Right lobe of liver (tissue), 6 donors: ENCODE measurements around the gene USP7. TPM values are rescaled to one million over a fixed set of nuclear protein-coding genes. Genes with fewer than 3 reads are reported as not detected.
"Not testable (repeated sequence)": the region's sequence is repeated elsewhere in the genome, so short reads cannot be mapped to it uniquely, and the experiment has no call there.

Source experiments
- ATAC-seq, 4 donors: fragments of 200-7000 bp; cut with Tn5 transposase; one replicate each; pipeline ENCODE4 v1.9.1; 2020; ENCODE audit warnings: mild to moderate bottlenecking in 4 of 4, moderate library complexity in 4 of 4
- DNase-seq, 3 donors: peaks; one replicate each; pipeline ENCODE4 v3.0.0-alpha.2; 2020
- H3K27ac ChIP-seq, 3 donors: fragments of 200-600 bp; one replicate each; pipeline ENCODE4 v1.8.0; 2022
- H3K27me3 ChIP-seq, 2 donors: fragments of 200-600 bp; one replicate each; pipeline ENCODE4 v1.8.0; 2022
- H3K36me3 ChIP-seq, 4 donors: fragments of 200-600 bp; sonication (generic) in 1 of 4; one replicate each; pipeline versions ENCODE4 v1.5.1 to v1.8.0; 2017 to 2022; ENCODE audit warnings: control low read depth in 1 of 4
- H3K4me1 ChIP-seq, 4 donors: fragments of 200-600 bp; sonication (generic) in 1 of 4; one replicate each; pipeline versions ENCODE4 v1.5.1 to v1.8.0; 2017 to 2022; ENCODE audit warnings: control low read depth in 1 of 4
- H3K4me3 ChIP-seq, 3 donors: fragments of 200-600 bp; one replicate each; pipeline ENCODE4 v1.8.0; 2022
- H3K9me3 ChIP-seq, 4 donors: fragments of 200-600 bp; sonication (generic) in 1 of 4; one replicate each; pipeline versions ENCODE4 v1.5.1 to v1.8.0; 2017 to 2022; ENCODE audit warnings: control low read depth in 1 of 4
- POLR2A ChIP-seq: fragments of 450-650 bp; IDR thresholded peaks from one replicate; pipeline ENCODE4 v1.6.1; 2017; ENCODE audit warnings: antibody characterized with exemption, mild to moderate bottlenecking
- WGBS: methylation state at CpG from one replicate; pipeline ENCODE4 v1.1.6; 2018; ENCODE audit warnings: low coverage, low lambda C conversion rate; ENCODE audit not compliant: insufficient coverage; ENCODE audit errors: missing lambda C conversion rate; 5-methylcytosine and 5-hydroxymethylcytosine counted together
- intact Hi-C, 2 donors: fragments of 100-400 bp; cut with DNase I; formaldehyde crosslinking; loops; one replicate each; pipeline versions ENCODE4 v1.11.2 to v1.14.1; 2022
- total RNA-seq, 6 experiments: library from RNA; depleted of rRNA in 2 of 6; stranded (reverse); fragments of >200 nt in 2 of 6; fragmentation: NEBNext Ultra II Directional in 3 of 6; extraction: Animal tissue kit (Norgen Biotek cat#: 25700) in 3 of 6; gene quantifications; one replicate each; pipeline versions ENCODE4 v1.1.0 to v1.2.4, GENCODE V29; 2016 to 2023
- TF ChIP-seq, protein P1 (sequence below), 4 donors: fragments of 200-600 bp in 3 of 4; fragments of 450-650 bp in 1 of 4; IDR thresholded peaks; one replicate each; pipeline versions ENCODE4 v1.5.1 to v1.8.0; 2016 to 2022; ENCODE audit warnings: antibody characterized with exemption in 4 of 4, mild to moderate bottlenecking in 2 of 4
- donor health status: DM: no; HTN: yes; CAD: no.
- donor health status: DM: no; HTN: no; CAD: no.
- donor health status: DM: no; HTN: no; CAD: no.
- donor health status: DM: no; HTN: yes; CAD: no.
- donor health status: DM: no; HTN: yes; CAD: no.

USP7 gene
- total RNA-seq, 6 experiments from 2014 or later = 46.8 to 55.8 (median 49.1) TPM

DNA sequence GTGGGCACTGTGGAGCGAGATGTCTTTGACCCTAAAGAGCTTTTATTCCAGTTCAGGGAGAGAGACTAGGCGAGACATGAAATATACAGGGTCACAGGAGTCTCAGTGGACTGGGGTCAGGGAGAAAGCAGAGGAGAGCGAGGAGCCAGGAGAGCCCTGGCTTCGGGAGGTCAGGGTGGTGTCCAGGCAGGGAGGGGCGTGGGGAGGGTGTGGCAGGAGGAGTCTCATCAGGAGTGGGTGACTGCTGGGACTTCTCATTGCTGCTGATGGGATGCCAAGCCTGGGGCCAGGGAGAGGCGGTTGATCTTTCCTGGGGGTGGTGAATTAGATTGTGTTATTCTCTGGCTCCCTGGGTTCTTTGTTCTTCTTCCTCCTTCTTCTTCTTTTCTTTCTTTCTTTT is 22.4 kb upstream of the USP7 start:
- no peaks in the 10 kb centered on the region for H3K36me3 ChIP-seq
- intact Hi-C loops = no loop called here
- H3K9me3 ChIP-seq = no peaks in the 10 kb centered on the region
- H3K27me3 ChIP-seq = no peaks in the 10 kb centered on the region
- TF ChIP-seq, protein P1, sequence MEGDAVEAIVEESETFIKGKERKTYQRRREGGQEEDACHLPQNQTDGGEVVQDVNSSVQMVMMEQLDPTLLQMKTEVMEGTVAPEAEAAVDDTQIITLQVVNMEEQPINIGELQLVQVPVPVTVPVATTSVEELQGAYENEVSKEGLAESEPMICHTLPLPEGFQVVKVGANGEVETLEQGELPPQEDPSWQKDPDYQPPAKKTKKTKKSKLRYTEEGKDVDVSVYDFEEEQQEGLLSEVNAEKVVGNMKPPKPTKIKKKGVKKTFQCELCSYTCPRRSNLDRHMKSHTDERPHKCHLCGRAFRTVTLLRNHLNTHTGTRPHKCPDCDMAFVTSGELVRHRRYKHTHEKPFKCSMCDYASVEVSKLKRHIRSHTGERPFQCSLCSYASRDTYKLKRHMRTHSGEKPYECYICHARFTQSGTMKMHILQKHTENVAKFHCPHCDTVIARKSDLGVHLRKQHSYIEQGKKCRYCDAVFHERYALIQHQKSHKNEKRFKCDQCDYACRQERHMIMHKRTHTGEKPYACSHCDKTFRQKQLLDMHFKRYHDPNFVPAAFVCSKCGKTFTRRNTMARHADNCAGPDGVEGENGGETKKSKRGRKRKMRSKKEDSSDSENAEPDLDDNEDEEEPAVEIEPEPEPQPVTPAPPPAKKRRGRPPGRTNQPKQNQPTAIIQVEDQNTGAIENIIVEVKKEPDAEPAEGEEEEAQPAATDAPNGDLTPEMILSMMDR (IDR thresholded peaks at IDR 0.05) = no peak
- no peak for TF ChIP-seq POLR2A
- 85% methylated on average over 5 of the region's 6 CpGs for WGBS
- no peak overlapping the region for H3K4me3 ChIP-seq
- no peak overlapping the region for H3K27ac ChIP-seq
- DNase-seq = peak in 1 of 3 donors; percentile 39
- no peak for ATAC-seq
- H3K4me1 ChIP-seq = peaks cover 0 to 10% (median 3%) of the 10 kb centered on the region in 4 donors

DNA sequence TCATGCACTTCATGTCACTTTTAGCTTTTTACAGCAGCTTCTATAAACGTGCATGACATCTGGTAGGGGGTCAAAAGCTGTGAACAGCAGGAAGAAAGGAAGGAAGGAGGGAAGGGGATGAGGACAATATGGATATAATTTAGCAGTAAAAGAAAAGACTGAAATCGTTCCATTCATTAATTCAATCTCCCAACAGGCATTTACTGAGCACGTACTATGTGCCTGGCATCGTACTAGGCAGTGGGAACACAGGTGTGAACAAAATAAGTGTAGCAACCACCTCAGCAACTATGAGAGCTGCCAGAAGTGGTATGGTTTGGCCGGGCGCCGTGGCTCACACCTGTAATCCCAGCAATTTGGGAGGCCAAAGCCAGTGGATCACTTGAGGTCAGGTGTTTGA is 19.1 kb upstream of the USP7 start:
- peaks cover 0 to 5% (median 2%) of the 10 kb centered on the region in 4 donors for H3K4me1 ChIP-seq
- no peak for ATAC-seq
- TF ChIP-seq, protein P1 (IDR thresholded peaks at IDR 0.05) = no peak
- TF ChIP-seq POLR2A = no peak

DNA sequence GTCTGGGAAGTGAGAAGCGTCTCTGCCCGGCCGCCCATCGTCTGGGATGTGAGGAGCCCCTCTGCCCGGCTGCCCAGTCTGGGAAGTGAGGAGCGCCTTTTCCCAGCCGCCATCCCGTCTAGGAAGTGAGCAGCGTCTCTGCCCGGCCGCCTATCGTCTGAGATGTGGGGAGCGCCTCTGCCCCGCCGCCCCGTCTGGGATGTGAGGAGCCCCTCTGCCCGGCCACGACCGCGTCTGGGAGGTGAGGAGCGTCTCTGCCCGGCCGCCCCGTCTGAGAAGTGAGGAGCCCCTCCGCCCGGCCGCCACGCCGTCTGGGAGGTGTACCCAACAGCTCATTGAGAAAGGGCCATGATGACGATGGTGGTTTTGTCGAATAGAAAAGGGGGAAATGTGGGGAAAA is 18.2 kb upstream of the USP7 start:
- whole genome bisulfite sequencing = 94% methylated on average over 22 of the region's 31 CpGs
- H3K4me1 ChIP-seq, intact Hi-C loops, H3K27me3 ChIP-seq, H3K9me3 ChIP-seq, ATAC-seq, H3K36me3 ChIP-seq, H3K4me3 ChIP-seq, H3K27ac ChIP-seq: not testable (repeated sequence)
- DNase-seq = peak in 1 of 3 donors; percentile 31

More for the DNA sequence above, 19.1 kb upstream of the USP7 start:
- no peaks in the 10 kb centered on the region for H3K27me3 ChIP-seq
- WGBS = 67% methylated on average over 5 of the region's 7 CpGs
- intact Hi-C loops = no loop called here
- H3K36me3 ChIP-seq = no peaks in the 10 kb centered on the region
- H3K9me3 ChIP-seq = no peaks in the 10 kb centered on the region
- no peak overlapping the region for H3K4me3 ChIP-seq
- DNase-seq = no peak
- H3K27ac ChIP-seq = no peak overlapping the region

DNA sequence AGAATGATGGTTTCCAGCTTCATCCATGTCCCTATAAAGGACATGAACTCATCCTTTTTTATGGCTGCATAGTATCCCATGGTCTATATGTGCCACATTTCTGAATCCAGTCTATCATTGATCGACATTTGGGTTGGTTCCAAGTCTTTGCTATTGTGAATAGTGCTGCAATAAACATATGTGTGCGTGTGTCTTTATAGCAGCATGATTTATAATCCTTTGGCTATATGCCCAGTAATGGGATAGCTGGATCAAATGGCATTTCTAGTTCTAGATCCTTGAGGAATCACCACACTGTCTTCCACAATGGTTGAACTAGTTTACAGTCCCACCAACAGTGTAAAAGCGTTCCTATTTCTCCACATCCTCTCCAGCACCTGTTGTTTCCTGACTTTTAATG is 12.5 kb upstream of the USP7 start:
- H3K4me1 ChIP-seq, H3K9me3 ChIP-seq, ATAC-seq, H3K27ac ChIP-seq, H3K36me3 ChIP-seq, DNase-seq, H3K27me3 ChIP-seq, H3K4me3 ChIP-seq, intact Hi-C loops: not testable (repeated sequence)
- 67% methylated on average over 3 of the region's 3 CpGs for whole genome bisulfite sequencing

DNA sequence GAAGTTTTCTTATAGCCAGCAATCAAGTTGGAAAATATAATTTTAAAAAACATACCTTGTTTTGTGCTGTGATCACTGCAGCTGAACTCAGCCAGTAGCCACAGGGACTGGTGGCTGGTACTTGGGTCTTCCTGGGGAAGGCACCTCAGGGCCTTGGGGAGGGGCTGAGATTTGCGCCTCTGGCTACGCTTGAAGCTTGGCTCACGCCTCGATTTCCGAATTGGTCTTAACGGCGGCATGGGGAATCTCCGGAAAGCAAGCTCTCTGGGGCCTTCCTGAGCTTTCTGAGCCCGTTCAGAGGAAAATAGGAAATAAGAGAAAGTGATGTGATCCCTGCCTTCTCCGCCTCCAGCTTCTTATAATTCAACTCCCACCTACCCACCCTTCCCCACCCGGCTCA is 11.3 kb upstream of the USP7 start:
- Histone ChIP-seq H3K27ac (no peak overlapping the region), H3K27me3 (no peaks in the 10 kb centered on the region), H3K4me1 (no peaks in the 10 kb centered on the region), H3K9me3 (no peaks in the 10 kb centered on the region), H3K36me3 (no peaks in the 10 kb centered on the region), H3K4me3 (no peak overlapping the region)
- intact Hi-C loops = no loop called here
- TF ChIP-seq, protein P1 (IDR thresholded peaks at IDR 0.05) = no peak
- no peak for TF ChIP-seq POLR2A
- peak in 1 of 3 donors; percentile 12 for DNase-seq
- 67% methylated on average over 4 of the region's 11 CpGs for WGBS
- no peak for ATAC-seq
